ENCODE measurements around the gene EXOC4. TPM values are rescaled to one million over a fixed set of nuclear protein-coding genes. Genes with fewer than 3 reads are reported as not detected.

EXOC4 gene
- total and polyA plus RNA-seq, 2 of the 8 experiments (the other 6 are each of a cell fraction or from before 2014, with no cell fraction given) = 27.0 to 67.3 TPM

DNA sequence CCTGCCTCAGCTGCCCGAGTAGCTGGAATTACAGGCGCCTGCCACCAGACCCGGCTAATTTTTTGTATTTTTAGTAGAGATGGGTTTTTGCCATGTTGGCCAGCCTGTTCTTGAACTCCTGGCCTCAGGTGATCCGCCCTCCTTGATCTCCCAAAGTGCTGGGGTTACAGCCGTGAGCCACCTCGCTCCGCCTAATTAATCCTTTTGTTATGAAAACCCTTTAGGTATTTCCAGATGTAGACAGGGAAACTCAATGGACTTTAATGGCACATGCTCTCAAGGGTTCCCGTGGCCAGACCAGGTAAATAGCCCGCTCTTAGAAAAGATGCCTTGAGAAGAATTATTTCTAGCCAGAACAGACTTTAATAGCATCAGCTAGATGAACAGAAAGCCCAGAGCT lies 19.7 kb upstream of the EXOC4 start (continued):
- TF ChIP-seq, protein P1, sequence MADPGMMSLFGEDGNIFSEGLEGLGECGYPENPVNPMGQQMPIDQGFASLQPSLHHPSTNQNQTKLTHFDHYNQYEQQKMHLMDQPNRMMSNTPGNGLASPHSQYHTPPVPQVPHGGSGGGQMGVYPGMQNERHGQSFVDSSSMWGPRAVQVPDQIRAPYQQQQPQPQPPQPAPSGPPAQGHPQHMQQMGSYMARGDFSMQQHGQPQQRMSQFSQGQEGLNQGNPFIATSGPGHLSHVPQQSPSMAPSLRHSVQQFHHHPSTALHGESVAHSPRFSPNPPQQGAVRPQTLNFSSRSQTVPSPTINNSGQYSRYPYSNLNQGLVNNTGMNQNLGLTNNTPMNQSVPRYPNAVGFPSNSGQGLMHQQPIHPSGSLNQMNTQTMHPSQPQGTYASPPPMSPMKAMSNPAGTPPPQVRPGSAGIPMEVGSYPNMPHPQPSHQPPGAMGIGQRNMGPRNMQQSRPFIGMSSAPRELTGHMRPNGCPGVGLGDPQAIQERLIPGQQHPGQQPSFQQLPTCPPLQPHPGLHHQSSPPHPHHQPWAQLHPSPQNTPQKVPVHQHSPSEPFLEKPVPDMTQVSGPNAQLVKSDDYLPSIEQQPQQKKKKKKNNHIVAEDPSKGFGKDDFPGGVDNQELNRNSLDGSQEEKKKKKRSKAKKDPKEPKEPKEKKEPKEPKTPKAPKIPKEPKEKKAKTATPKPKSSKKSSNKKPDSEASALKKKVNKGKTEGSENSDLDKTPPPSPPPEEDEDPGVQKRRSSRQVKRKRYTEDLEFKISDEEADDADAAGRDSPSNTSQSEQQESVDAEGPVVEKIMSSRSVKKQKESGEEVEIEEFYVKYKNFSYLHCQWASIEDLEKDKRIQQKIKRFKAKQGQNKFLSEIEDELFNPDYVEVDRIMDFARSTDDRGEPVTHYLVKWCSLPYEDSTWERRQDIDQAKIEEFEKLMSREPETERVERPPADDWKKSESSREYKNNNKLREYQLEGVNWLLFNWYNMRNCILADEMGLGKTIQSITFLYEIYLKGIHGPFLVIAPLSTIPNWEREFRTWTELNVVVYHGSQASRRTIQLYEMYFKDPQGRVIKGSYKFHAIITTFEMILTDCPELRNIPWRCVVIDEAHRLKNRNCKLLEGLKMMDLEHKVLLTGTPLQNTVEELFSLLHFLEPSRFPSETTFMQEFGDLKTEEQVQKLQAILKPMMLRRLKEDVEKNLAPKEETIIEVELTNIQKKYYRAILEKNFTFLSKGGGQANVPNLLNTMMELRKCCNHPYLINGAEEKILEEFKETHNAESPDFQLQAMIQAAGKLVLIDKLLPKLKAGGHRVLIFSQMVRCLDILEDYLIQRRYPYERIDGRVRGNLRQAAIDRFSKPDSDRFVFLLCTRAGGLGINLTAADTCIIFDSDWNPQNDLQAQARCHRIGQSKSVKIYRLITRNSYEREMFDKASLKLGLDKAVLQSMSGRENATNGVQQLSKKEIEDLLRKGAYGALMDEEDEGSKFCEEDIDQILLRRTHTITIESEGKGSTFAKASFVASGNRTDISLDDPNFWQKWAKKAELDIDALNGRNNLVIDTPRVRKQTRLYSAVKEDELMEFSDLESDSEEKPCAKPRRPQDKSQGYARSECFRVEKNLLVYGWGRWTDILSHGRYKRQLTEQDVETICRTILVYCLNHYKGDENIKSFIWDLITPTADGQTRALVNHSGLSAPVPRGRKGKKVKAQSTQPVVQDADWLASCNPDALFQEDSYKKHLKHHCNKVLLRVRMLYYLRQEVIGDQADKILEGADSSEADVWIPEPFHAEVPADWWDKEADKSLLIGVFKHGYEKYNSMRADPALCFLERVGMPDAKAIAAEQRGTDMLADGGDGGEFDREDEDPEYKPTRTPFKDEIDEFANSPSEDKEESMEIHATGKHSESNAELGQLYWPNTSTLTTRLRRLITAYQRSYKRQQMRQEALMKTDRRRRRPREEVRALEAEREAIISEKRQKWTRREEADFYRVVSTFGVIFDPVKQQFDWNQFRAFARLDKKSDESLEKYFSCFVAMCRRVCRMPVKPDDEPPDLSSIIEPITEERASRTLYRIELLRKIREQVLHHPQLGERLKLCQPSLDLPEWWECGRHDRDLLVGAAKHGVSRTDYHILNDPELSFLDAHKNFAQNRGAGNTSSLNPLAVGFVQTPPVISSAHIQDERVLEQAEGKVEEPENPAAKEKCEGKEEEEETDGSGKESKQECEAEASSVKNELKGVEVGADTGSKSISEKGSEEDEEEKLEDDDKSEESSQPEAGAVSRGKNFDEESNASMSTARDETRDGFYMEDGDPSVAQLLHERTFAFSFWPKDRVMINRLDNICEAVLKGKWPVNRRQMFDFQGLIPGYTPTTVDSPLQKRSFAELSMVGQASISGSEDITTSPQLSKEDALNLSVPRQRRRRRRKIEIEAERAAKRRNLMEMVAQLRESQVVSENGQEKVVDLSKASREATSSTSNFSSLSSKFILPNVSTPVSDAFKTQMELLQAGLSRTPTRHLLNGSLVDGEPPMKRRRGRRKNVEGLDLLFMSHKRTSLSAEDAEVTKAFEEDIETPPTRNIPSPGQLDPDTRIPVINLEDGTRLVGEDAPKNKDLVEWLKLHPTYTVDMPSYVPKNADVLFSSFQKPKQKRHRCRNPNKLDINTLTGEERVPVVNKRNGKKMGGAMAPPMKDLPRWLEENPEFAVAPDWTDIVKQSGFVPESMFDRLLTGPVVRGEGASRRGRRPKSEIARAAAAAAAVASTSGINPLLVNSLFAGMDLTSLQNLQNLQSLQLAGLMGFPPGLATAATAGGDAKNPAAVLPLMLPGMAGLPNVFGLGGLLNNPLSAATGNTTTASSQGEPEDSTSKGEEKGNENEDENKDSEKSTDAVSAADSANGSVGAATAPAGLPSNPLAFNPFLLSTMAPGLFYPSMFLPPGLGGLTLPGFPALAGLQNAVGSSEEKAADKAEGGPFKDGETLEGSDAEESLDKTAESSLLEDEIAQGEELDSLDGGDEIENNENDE (IDR thresholded peaks at IDR 0.05; ENCODE audit: insufficient replicate concordance, low read length) = no peak
- TF ChIP-seq SIN3A (conservative IDR thresholded peaks at IDR 0.05 in 1 of 2, IDR thresholded peaks at IDR 0.05 in 1 of 2; ENCODE audit: low read depth in 1 of 2, low read length in 2 of 2) (no peak), CREB1 (IDR thresholded peaks at IDR 0.05) (no peak), PHF8 (conservative IDR thresholded peaks at IDR 0.05; ENCODE audit: low read depth, low read length) (no peak), KDM4A (IDR thresholded peaks at IDR 0.05; ENCODE audit: low read depth, low read length, severe bottlenecking) (no peak), KDM5A (IDR thresholded peaks at IDR 0.05; ENCODE audit: low read length) (no peak), SIX5 (IDR thresholded peaks at IDR 0.05; ENCODE audit: low read depth, low read length) (no peak), GABPA (IDR thresholded peaks at IDR 0.05; ENCODE audit: borderline replicate concordance, insufficient read depth, low read length) (no peak), SP4 (IDR thresholded peaks at IDR 0.05; ENCODE audit: low read length) (no peak), ZNF274 (IDR thresholded peaks at IDR 0.05; ENCODE audit: borderline replicate concordance, extremely low read depth, low read length) (no peak)
- TF ChIP-seq, protein P2, sequence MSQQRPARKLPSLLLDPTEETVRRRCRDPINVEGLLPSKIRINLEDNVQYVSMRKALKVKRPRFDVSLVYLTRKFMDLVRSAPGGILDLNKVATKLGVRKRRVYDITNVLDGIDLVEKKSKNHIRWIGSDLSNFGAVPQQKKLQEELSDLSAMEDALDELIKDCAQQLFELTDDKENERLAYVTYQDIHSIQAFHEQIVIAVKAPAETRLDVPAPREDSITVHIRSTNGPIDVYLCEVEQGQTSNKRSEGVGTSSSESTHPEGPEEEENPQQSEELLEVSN (IDR thresholded peaks at IDR 0.05) = no peak
